Peyer's patch (tissue), 4 donors: Measurements from ENCODE around the gene CEP128.

Source experiments
- POLR2A ChIP-seq, 2 donors: fragments of 450-650 bp; IDR thresholded peaks; one replicate each; pipeline ENCODE4 v1.5.1; 2017; ENCODE audit warnings: antibody characterized with exemption in 2 of 2, mild to moderate bottlenecking in 2 of 2, moderate library complexity in 2 of 2
- TF ChIP-seq, protein P1 (sequence below), 6 experiments: fragments of 450-650 bp in 4 of 6; fragments of 200-600 bp in 2 of 6; sonication (generic) in 1 of 6; IDR thresholded peaks; one replicate each; pipeline ENCODE4 v1.5.1; 2017 to 2019; ENCODE audit warnings: antibody characterized with exemption in 6 of 6, mild to moderate bottlenecking in 3 of 6, moderate library complexity in 1 of 6

DNA sequence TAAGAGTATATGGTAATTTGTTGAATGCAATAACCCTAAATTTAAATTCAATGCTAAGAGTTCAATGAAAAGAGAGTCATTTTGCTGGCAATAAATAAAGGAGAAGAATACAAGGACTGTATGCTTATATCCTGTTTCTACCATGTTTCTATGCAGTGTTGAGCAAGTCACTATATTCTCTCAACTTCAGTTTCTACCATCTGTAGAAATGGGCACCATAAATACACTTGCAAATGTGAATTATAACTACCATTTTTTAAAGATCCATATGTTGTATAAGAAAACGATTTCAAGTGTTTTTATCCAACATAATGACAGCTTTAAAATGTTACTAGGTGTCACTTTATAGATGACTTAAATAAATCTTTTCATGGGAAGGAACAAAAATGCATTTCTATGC is 170.3 kb downstream of the CEP128 start:
- TF ChIP-seq POLR2A (IDR thresholded peaks at IDR 0.05), result no peak
- TF ChIP-seq, protein P1, sequence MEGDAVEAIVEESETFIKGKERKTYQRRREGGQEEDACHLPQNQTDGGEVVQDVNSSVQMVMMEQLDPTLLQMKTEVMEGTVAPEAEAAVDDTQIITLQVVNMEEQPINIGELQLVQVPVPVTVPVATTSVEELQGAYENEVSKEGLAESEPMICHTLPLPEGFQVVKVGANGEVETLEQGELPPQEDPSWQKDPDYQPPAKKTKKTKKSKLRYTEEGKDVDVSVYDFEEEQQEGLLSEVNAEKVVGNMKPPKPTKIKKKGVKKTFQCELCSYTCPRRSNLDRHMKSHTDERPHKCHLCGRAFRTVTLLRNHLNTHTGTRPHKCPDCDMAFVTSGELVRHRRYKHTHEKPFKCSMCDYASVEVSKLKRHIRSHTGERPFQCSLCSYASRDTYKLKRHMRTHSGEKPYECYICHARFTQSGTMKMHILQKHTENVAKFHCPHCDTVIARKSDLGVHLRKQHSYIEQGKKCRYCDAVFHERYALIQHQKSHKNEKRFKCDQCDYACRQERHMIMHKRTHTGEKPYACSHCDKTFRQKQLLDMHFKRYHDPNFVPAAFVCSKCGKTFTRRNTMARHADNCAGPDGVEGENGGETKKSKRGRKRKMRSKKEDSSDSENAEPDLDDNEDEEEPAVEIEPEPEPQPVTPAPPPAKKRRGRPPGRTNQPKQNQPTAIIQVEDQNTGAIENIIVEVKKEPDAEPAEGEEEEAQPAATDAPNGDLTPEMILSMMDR (IDR thresholded peaks at IDR 0.05), result no peak
